Sigmoid colon (tissue), 4 donors: ENCODE measurements around the gene FBXO48.

Experiments
- CTCF ChIP-seq, 4 experiments: fragments of 450-650 bp in 3 of 4; fragments of 200-600 bp in 1 of 4; IDR thresholded peaks; one replicate each; pipeline ENCODE4 v1.5.1; 2016 to 2019; ENCODE audit warnings: antibody characterized with exemption in 4 of 4, mild to moderate bottlenecking in 3 of 4, moderate library complexity in 2 of 4
- POLR2A ChIP-seq, 2 donors: fragments of 450-650 bp; IDR thresholded peaks; one replicate each; pipeline ENCODE4 v1.6.1; 2016; ENCODE audit warnings: antibody characterized with exemption in 2 of 2, mild to moderate bottlenecking in 2 of 2, moderate library complexity in 2 of 2
- POLR2AphosphoS5 ChIP-seq, 4 donors: sonication (generic); formaldehyde crosslinking; IDR thresholded peaks; one replicate each; pipeline ENCODE4 v1.6.1; 2017; ENCODE audit warnings: antibody characterized with exemption in 4 of 4

- no peak for TF ChIP-seq CTCF (IDR thresholded peaks at IDR 0.05)
- no peak for TF ChIP-seq POLR2A (IDR thresholded peaks at IDR 0.05)
- TF ChIP-seq POLR2AphosphoS5 (IDR thresholded peaks at IDR 0.05) = no peak
Measured at GRCh38 chr2:68431316-68431972, 35.6 kb downstream of the FBXO48 start.
